Activated CD8-positive, alpha-beta memory T cell treated with anti-CD3 and anti-CD28 coated beads, Interleukin-2, amount 50 U/mL, for 1 hour (primary cell): Measurements from ENCODE around the gene HSFX1.

Experiments used
- DNase-seq: peaks from one replicate; pipeline ENCODE4 v3.0.0-alpha.2; 2020; ENCODE audit errors: extremely low read depth

The HSFX1 gene

GRCh38 chrX:149807747-149808458 lies 34.0 kb downstream of the HSFX1 start:
- no peak for DNase-seq

DNA sequence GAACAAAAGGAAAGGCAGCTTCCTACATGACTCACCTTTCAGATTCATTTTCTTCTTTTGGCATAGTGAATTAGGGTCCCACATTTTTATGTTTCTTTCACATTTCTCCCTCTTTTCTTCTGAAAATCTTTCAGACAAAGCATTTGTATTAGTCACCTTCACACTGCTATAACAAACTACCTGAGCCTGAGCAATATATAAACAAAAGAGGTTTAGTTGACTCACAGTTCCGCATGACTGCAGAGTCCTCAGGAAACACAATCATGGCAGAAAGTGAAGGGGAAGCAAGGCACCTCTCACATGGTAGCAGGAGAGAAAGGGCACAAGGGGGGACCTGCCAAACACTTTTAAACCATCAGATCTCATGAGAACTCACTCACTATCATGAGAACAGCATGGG lies 44.8 kb downstream of the HSFX1 start:
- no peak for DNase-seq

- DNase-seq, result no peak
These were observed 45.5 kb downstream of the HSFX1 start for GRCh38 chrX:149819371-149819770.

DNA sequence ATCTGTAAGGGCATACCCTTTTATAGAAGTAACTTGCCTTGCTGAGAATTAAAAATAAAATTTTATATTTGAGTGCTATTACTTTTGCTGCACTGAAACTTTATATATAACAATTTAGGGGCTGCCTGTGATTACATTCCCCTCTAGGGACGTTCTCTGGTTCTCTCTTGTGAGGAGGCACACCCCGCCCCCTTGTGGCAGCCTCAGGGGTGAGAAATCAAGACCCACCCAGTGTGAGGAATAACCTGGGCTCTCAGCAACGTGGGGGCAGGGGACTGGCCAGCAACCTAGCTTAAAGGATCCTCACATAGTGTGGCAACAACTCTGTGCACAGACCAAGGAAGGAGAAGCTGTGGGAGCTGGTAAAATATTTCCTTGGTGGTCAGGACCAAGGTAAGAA lies 51.6 kb downstream of the HSFX1 start:
- no peak for DNase-seq
